Stimulated activated CD8-positive, alpha-beta memory T cell treated with anti-CD3 and anti-CD28 coated beads, Interleukin-15, amount 100 ng/mL, for 4 hours (primary cell): Measurements from ENCODE around the gene LINGO4.

ENCODE experiments used
- DNase-seq, 2 donors: peaks; one replicate each; pipeline ENCODE4 v3.0.0-alpha.2; 2020; ENCODE audit warnings: low read depth in 2 of 2

The LINGO4 gene

GRCh38 chr1:151814426-151814825, 9.2 kb upstream of the LINGO4 start:
- DNase-seq = no peak

GRCh38 chr1:151813271-151813977, 8.2 kb upstream of the LINGO4 start:
- DNase-seq = no peak

DNA sequence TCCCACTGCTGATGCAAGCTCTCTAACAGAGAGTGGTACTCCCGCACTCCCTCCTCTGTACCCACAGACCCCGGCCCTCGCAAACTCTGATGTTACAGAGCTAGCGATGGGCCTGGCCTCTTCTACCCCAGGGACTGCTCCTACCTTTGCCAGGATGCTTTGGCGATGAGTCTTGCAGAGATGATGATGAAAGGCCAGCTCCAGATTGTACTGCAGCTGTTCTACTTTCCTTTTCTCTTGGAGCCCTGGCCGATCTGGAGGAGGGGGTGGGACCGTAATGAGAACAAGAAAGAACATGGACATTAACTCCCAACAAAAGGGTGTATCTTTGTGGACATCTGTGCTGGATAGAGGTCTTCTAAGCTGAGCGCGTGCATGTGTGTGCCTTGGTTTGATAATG, 6.0 kb upstream of the LINGO4 start:
- DNase-seq = no peak

DNA sequence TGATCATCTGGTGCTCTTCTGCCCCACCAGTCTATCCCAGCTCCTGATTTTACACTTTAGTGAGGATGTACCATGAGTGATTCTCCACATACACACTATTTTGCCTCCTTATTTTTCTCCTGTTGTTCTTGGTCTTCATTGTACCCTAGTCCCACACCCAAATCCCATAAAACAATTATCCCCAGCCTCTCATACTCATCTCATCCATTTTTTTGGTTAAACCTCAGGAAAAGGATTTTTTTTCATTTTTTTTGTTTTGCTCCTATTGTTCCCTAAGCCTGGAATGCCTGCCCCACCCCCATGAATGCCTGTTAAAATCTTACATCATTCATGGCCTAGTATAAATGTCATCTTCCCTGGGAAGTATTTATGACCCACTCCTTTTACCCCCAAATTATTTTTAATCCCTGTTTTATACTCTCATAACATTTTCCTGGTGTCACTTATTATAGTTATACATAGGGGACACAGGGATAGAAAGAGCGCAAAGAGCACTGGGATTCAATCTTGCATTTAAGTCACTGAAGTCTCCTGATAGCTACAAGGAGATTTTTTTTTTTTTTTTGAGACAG, 4.9 kb upstream of the LINGO4 start:
- DNase-seq = no peak

DNA sequence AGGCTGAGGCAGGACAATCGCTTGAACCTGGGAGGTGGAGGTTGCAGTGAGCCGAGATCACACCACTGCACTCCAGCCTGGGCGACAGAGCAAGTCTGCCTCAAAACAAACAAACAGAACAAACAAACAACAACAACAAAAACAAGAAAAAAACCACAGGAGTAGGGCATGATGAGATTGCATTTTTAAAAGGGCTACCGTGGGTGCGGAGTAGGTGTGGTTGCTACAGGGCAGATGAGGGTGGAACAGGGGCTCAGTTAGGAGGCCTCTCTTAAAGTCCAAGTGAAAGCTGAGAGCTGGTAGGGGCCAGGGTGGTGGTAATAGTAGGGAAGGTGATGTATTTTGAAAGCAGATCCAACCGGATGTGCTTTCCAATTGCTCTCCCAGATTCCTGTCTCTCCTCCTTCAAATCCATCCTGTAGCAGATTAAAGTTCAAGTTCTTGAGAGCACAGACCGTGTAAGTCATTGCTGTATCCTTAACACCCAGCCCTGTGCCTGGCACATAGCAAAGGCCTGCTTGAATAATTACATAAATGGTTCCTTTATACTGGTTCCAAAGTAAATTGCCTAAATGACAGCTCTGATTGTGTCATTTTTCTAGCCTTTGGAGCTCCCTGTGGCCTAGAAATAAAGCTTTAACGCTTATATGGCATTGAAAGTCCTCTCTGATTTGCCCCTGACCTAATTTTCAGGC, 4.2 kb upstream of the LINGO4 start:
- no peak for DNase-seq

DNA sequence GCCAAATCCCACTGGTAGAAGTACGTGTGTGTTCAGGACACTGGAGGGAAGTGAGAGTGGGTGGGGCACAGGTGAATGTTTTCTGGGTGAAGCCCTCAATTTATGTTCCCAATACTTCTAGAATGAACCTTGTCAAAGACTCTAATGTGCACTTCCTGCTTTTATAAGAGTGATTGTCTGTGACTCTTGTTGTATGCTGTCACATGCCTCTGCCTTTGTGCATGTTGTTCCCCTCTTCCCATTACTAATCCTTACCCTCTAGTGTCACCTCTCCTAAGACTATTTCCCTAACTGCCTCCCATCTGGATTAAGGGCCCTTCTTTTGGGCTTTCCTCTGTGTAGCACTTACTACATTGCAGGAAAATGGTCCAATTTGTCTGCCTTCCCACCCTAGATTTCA, 2.5 kb upstream of the LINGO4 start:
- no peak for DNase-seq

DNA sequence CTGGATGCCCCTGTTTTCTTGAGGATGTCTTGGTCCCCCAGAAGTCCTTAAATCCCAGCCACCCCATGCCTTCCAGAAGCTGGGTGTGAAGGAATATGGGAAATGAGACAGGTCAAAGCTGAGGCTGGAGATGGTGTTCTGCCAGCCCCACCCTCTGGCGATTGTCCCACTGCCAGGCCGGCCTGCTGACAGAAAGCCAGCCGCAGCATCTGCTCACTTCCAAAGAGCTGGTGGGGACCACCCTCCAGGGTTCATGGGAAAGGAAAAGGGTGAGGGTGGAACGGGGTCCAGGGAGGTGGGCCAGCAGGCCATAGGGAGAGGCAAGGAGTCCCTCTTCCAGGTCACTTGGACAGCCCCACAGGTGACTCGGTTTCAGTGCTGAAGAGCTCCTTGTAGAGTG, 1.9 kb upstream of the LINGO4 start:
- no peak for DNase-seq

DNA sequence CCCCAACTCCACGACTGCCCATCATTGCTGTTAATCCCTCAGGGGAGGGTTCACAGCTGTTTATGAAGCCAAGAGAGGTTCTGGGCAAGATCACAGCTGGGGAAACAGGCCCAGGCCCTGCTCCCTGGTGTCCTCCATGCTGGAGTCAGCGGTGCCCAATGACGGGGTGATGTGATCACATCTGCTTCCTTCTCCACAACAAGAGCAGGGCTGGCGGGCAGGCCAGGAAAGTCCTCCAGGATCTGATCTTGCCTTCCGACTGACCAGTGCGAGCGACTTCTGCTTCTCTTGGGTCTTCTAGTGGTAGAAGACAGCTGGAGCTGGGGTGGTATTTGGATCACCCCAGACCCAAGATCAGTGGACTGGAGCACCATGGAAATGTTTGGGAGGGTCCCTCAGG, 951 bp upstream of the LINGO4 start:
- DNase-seq = no peak

- no peak for DNase-seq
Observed at GRCh38 chr1:151803915-151804314, 1.3 kb downstream of the LINGO4 start.

- no peak for DNase-seq
Observed at GRCh38 chr1:151803164-151803563, 2.1 kb downstream of the LINGO4 start.

- no peak for DNase-seq
Observed at GRCh38 chr1:151802372-151802771, 2.8 kb downstream of the LINGO4 start.

DNA sequence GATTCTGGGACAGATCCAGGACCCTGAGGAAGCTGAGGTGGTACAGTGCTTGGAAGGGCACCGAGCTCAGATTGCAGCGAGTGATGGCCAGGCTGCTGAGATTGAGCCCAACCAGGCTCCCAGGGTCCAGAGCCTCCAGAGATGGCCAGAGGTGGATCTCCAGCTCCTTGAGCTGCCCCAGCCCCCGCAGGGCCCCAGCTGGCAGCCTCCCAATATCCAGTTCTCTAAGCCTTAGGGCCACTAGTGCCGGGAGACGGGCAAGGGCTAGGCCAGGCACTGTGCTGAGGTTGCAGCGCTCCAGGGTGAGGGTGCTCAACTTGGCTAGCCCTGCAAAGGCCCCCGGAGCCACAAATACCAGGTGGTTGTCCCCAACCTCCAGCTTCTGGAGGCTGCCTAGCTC, 3.4 kb downstream of the LINGO4 start:
- no peak for DNase-seq

DNA sequence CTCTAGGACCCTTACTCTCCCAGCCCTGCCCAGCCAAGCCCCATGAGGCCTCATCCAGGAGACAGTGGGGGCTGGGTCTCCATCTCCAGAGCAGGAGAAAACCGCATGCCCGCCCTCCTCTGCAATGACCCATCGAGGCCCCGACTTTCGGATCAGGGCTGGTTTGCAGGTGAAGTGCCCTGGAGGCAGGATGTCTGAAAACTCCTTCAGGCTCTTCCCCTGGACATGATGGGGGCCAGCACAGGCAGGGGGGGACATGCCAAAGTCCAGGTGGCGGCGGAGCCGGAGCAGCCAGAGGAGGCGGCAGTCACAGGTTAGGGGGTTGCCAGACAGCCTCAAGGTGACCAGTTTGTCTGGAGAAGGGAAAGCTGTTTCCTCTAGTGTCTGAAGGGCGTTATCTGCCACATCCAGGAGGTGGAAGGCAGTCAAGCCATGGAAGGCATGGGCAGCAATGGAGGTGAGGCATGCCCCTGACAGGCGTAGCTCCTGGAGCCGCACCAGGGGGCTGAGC, 3.9 kb downstream of the LINGO4 start:
- no peak for DNase-seq

DNA sequence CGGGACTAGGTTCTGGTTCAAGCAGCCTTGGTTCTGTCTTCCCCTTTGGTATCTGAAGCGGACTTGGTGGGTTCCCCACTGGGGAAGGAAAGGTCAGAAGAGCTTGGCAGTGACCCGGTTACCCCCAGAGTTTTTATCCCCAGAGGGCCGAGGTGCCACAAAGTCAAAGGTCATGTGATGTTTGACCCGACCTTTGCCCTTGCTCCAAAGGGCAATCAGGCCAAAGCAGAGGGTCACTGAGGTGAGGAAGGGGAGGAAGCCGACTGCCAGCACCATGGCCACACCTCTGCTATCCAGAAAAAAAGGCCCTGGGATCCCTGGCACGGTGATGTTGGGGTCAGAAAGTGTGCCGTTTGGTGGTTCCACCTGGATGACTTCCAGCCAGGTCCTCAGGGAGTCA, 4.4 kb downstream of the LINGO4 start:
- no peak for DNase-seq

GRCh38 chr1:151799179-151800022, 5.8 kb downstream of the LINGO4 start:
- DNase-seq = no peak

DNA sequence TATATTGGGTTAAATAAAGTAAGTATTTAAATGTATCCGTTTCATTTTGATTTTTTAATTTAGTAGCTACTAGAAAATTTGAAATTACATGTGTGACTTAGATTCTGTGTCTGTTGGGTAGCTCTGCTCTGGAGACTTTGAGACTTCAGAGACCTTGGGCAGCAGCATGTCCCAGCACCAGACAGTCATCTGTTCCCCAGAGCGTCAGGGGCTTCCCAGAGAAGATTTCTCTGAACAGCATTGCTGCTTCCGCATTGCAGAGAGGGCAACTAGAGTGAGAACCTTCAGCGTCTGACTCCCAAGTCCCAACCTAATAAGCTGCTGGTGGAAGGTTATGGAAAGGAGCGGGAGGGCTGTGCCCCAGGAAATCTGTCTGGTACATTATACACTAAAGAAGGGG, 6.6 kb downstream of the LINGO4 start:
- DNase-seq = no peak

GRCh38 chr1:151790940-151791651, 14.1 kb downstream of the LINGO4 start:
- no peak for DNase-seq

DNA sequence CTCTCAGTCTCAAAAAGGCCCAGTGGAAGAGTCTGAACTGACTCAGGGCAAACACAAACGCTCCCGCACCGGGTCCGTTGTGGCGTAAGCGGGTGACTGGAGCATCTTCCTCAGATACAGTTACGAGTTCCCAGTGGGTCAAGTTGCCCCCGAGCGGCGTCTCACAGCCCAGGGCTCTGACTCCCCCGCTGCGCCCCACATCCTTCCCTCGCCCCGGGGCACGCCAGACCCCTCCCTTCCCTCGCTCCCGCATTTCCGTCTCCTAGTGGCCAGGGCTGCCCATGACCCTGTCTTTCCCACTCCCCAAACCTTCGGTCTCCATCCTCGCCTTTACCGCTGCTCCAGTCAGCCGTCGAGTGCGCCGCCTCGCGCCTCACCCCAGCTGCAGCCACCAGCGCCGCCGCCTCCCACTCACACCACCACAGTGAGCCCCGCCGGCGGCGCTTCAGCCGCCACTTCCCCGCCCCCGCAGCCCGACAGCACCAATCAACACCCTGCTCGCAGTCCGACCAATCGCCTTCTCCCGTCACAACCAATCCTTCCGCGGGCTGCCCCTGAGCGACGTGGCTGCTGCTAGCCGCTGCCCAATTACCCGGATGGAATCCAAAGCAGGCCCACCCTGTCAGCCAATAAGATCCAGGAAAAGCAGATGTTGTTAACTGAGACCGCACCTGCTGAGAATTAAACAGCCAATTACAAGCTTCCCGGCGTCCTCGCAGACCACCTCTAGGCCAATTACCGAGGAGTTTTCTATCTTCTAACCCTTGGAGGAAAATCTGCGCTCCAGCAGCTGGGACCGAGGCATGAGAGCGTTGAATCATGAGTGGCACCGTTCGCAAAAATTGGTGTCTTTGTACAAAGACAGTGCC, 14.9 kb downstream of the LINGO4 start, which contains the start of gene TDRKH:
TDRKH (minus strand) TSS at position 430 of the 869 bp plus-strand sequence. CDS start 7,478 bp downstream, outside the sequence.
- peak; percentile 98 for DNase-seq

DNA sequence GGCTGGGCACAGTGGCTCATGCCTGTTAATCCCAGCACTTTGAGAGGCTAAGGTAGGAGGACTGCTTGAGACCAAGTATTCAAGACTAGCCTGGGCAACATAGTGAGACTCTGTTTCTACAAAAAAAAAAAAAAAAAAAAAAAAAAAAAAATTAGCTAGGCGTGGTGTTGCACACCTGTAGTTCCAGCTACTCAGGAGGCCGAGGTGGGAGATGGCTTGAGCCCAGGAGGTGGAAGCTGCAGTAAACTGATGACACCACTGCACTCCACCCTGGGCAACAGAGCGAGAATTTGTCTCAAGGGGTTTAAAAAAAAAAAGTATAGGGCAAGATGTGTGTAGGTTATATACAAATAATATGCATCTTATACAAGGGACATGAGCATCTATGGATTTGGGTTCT, 17.5 kb downstream of the LINGO4 start:
- DNase-seq = no peak

DNA sequence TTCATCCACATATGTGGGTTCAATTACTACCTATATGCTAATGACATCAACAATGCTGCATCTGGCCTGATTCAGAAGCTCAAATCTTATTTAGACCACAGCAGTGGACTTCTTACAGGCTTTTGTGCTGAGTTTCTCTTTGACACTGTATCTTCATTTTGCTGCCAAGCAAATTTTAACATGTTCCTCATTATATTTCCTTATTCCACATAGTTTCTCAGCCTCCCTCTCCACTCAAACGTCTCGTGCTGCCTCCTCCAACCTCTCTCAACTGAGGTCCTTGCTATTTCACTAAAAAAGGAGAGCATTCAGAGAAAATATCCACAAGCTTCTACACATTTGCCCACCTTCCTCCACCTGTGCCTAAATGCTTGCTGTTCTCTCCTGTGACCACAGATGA, 21.4 kb downstream of the LINGO4 start:
- no peak for DNase-seq
